Esophagus squamous epithelium (tissue), 4 donors: ENCODE results near the gene SULT1B1.

Experiments
- CTCF ChIP-seq, 6 experiments: fragments of 450-650 bp in 4 of 6; fragments of 200-600 bp in 2 of 6; sonication (generic) in 2 of 6; IDR thresholded peaks; one replicate each; pipeline ENCODE4 v1.5.1; 2016 to 2019; ENCODE audit warnings: antibody characterized with exemption in 6 of 6, mild to moderate bottlenecking in 4 of 6, moderate library complexity in 4 of 6
- POLR2A ChIP-seq, 4 donors: fragments of 450-650 bp; IDR thresholded peaks; one replicate each; pipeline ENCODE4 v1.6.1; 2017; ENCODE audit warnings: antibody characterized with exemption in 4 of 4, mild to moderate bottlenecking in 4 of 4, moderate library complexity in 3 of 4

DNA sequence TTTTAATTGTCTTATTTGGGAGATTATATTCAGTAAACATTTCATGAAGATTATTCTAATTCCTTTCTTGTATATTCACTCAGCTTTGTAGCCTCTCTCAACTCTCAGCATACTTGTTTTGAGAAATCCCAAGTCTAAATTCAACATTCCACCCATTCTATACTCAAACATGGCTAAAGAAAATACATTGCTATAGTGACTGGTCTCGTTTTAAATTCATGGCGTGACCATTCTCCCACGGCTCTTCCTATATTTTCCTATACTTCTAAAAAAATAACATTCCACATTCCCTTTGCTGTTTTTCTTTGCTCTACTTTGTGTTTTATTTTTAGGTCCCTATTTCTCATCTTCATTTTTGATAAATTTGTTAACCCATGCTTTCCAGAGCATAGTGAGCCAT, 58.2 kb downstream of the SULT1B1 start:
- no peak for TF ChIP-seq CTCF (IDR thresholded peaks at IDR 0.05)
- no peak for TF ChIP-seq POLR2A (IDR thresholded peaks at IDR 0.05)
